ENCODE data around the gene FLNC. TPM values are rescaled to one million over a fixed set of nuclear protein-coding genes. Genes with fewer than 3 reads are reported as not detected.

FLNC gene
- total RNA-seq, 1 donor from 2014 or later, result 184 TPM

DNA sequence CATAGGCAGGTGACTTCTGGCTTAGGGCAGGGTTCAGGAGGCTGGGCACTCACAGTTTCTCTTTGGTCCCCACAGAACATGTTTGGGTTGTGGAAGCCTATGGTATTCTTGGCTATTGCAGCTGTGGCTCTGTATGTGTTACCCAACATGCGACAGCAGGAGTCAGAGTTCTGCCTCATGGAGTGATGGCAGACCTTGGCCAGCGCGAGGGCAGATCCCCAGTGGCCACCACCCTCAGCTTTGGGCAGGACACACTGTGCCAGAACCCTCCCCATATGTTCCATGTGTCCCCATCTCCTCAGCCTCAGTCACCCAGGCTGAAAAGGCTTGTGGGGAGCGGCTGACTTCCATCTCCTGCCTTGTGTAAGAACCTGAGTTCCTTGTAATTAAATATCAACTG is 8.5 kb upstream of the FLNC start:
- Mint-ChIP-seq H3K4me1 (peaks cover 8% of the 10 kb centered on the region), H3K36me3 (no peaks in the 10 kb centered on the region), H3K9me3 (no peaks in the 10 kb centered on the region), H3K27me3 (ENCODE audit: low read depth) (peaks cover 4% of the 10 kb centered on the region), H3K27ac (no peak overlapping the region), H3K4me3 (no peak overlapping the region)
- no peak for DNase-seq (ENCODE audit: low spot score in 2 of 2, unreplicated experiment in 2 of 2)
- TF ChIP-seq CTCF (IDR thresholded peaks at IDR 0.05; ENCODE audit: unreplicated experiment), result no peak

DNA sequence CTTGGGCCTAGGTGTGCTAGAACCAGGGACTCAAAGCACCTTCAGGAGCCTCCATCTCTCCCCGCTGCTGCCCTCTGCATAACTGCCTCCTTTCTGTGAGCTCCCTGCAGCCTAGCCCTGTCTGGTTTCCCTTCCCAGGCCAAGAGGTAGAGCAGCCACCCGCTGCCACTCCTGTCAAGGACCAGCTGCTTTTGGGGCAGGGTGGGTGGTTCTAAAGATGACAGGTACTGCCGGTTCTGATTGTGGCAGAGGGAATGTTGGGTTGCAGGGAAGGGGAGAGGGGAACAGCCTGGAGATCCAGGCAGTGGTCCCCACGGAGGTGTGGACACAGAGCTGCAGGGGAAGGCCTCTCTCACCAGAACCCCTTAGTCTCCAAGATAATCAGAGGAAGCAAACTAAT is 3.7 kb upstream of the FLNC start:
- Mint-ChIP-seq H3K9me3 (no peaks in the 10 kb centered on the region), H3K4me1 (peaks cover 33% of the 10 kb centered on the region), H3K27me3 (ENCODE audit: low read depth) (peaks cover 8% of the 10 kb centered on the region), H3K4me3 (no peak overlapping the region), H3K36me3 (no peaks in the 10 kb centered on the region), H3K27ac (no peak overlapping the region)
- TF ChIP-seq CTCF (IDR thresholded peaks at IDR 0.05; ENCODE audit: unreplicated experiment), result no peak
- no peak for DNase-seq (ENCODE audit: low spot score in 2 of 2, unreplicated experiment in 2 of 2)

DNA sequence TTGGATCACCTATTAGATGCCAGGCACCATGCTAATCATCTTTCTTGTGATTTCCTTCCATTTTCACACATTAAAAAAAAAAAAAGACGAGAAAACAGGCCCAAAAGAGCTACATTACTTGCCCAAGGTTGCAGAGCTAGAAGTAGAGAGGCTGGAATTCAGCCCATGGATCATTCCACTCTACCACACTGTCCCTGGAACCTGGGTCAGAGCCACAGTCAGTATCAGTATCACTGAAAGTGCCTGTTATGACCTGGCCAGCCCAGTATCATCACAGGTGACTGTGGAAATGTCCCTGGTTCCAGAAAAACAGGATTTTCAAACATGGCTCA is 3.3 kb upstream of the FLNC start:
- DNase-seq (ENCODE audit: low spot score in 2 of 2, unreplicated experiment in 2 of 2), result no peak
- Mint-ChIP-seq H3K4me1 (peaks cover 37% of the 10 kb centered on the region), H3K9me3 (no peaks in the 10 kb centered on the region), H3K36me3 (no peaks in the 10 kb centered on the region), H3K27ac (no peak overlapping the region), H3K27me3 (ENCODE audit: low read depth) (peaks cover 8% of the 10 kb centered on the region), H3K4me3 (no peak overlapping the region)
- TF ChIP-seq CTCF (IDR thresholded peaks at IDR 0.05; ENCODE audit: unreplicated experiment), result no peak

- H3K36me3 Mint-ChIP-seq, result no peaks in the 10 kb centered on the region
- H3K4me1 Mint-ChIP-seq, result peaks cover 40% of the 10 kb centered on the region
- H3K27ac Mint-ChIP-seq, result peak overlapping the region; percentile 72
- no peak for DNase-seq (ENCODE audit: low spot score in 2 of 2, unreplicated experiment in 2 of 2)
- H3K27me3 Mint-ChIP-seq (ENCODE audit: low read depth), result peaks cover 8% of the 10 kb centered on the region
- no peaks in the 10 kb centered on the region for H3K9me3 Mint-ChIP-seq
- no peak for TF ChIP-seq CTCF (IDR thresholded peaks at IDR 0.05; ENCODE audit: unreplicated experiment)
- H3K4me3 Mint-ChIP-seq, result no peak overlapping the region
Measured at GRCh38 chr7:128827248-128827958, 2.8 kb upstream of the FLNC start.

GRCh38 chr7:128827971-128828711 is 2.1 kb upstream of the FLNC start:
- Mint-ChIP-seq H3K9me3 (no peaks in the 10 kb centered on the region), H3K27ac (peak overlapping the region; percentile 72)

More at GRCh38 chr7:128827971-128828711, 2.1 kb upstream of the FLNC start:
- Mint-ChIP-seq H3K27me3 (ENCODE audit: low read depth) (peaks cover 8% of the 10 kb centered on the region), H3K36me3 (no peaks in the 10 kb centered on the region), H3K4me1 (peaks cover 44% of the 10 kb centered on the region), H3K4me3 (no peak overlapping the region)
- TF ChIP-seq CTCF (IDR thresholded peaks at IDR 0.05; ENCODE audit: unreplicated experiment), result no peak
- DNase-seq (ENCODE audit: low spot score in 2 of 2, unreplicated experiment in 2 of 2), result no peak
